Activated T-cell treated with anti-CD3 and anti-CD28 coated beads, Interleukin-2, amount 50 U/mL, for 72 hours (primary cell): ENCODE data around the gene RASAL2. TPM values are rescaled to one million over a fixed set of nuclear protein-coding genes. Genes with fewer than 3 reads are reported as not detected.

ENCODE experiments used
- ATAC-seq, 2 donors: fragments of 150-1000 bp; cut with Tn5 transposase; replicated peaks in 1 of 2; 2 replicates each; pipeline ENCODE4 v1.10.0; 2021; ENCODE audit warnings: moderate library complexity in 2 of 2, mild to moderate bottlenecking in 1 of 2
- DNase-seq, 2 donors: peaks; one replicate each; pipeline ENCODE4 v3.0.0; 2021 to 2022; ENCODE audit warnings: mixed read lengths in 1 of 2
- H3K27ac Mint-ChIP-seq: one replicate; pipeline ENCODE4 v1.8.0; 2022; ENCODE audit warnings: mild to moderate bottlenecking, moderate library complexity, mixed read lengths
- H3K27me3 Mint-ChIP-seq: one replicate; pipeline ENCODE4 v1.8.0; 2022; ENCODE audit warnings: low read depth, mixed read lengths
- H3K36me3 Mint-ChIP-seq, 2 donors: one replicate each; pipeline ENCODE4 v1.8.0; 2022; ENCODE audit warnings: mixed read lengths in 2 of 2, mild to moderate bottlenecking in 1 of 2; ENCODE audit not compliant: insufficient read depth in 2 of 2
- H3K4me1 Mint-ChIP-seq: one replicate; pipeline ENCODE4 v1.8.0; 2022; ENCODE audit warnings: low read depth, mixed read lengths
- H3K4me3 Mint-ChIP-seq, 2 donors: one replicate each; pipeline ENCODE4 v1.8.0; 2022; ENCODE audit warnings: mild to moderate bottlenecking in 2 of 2, mixed read lengths in 2 of 2, moderate library complexity in 2 of 2
- H3K9me3 Mint-ChIP-seq, 2 donors: one replicate each; pipeline ENCODE4 v1.8.0; 2022; ENCODE audit warnings: mixed read lengths in 2 of 2
- total RNA-seq, 2 donors: library from RNA; stranded (reverse); gene quantifications; one replicate each; pipeline ENCODE4 v1.2.3, GENCODE V29; 2022

Gene RASAL2
- under 1 TPM; 0.02 to 0.05 TPM for total RNA-seq

DNA sequence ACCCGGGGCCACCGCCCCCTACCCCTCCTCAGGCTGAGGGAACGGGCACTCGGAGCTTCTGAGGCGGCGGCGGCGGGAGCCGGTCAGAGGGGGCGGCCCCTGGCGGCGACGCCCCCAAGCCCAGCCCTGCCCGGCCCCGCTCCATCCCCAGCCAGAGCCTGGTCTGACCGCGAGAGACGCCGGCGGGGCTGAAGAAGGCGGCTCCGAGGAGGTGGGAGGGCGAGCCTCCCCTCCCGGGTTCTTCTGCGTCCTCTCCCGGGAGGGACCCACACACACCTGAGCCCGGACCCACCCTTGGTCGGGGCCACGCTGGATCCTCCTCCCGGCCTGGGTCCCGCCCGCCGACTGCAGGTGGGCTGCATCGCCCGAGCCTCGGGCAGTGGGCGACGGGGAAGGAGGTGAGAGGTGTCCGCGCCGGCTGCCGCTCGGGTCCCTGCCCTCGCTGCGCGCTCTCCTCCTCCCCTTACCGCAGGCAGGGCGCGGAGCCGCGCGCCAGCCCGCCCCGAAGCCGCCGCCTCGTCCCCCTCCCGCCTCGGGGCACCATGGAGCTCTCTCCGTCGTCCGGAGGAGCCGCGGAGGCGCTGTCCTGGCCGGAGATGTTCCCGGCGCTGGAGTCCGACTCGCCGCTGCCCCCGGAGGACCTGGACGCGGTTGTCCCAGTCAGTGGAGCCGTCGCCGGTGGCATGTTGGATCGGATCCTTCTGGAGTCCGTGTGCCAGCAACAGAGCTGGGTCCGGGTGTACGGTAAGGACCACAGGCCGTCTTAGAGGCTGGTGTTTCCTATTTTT, at the start of gene RASAL2:
RASAL2 (plus strand) TSS at position 154 of the 788 bp plus-strand sequence; CDS start at position 543, 389 bp downstream.
- DNase-seq (peak; percentile 2 to 15), ATAC-seq (peak; percentile 58 to 63)
- peaks cover 68% of the 10 kb centered on the region for H3K27me3 Mint-ChIP-seq
- peak within 1 kb of the TSS; percentile 79 to 87 for H3K4me3 Mint-ChIP-seq
- H3K36me3 Mint-ChIP-seq, result peaks cover 4 to 5% of the 10 kb centered on the region in 2 donors
- H3K9me3 Mint-ChIP-seq, result peaks cover 0 to 2% of the 10 kb centered on the region in 2 donors
- peak within 1 kb of the TSS; percentile 27 for H3K27ac Mint-ChIP-seq
- peaks cover 10% of the 10 kb centered on the region for H3K4me1 Mint-ChIP-seq

DNA sequence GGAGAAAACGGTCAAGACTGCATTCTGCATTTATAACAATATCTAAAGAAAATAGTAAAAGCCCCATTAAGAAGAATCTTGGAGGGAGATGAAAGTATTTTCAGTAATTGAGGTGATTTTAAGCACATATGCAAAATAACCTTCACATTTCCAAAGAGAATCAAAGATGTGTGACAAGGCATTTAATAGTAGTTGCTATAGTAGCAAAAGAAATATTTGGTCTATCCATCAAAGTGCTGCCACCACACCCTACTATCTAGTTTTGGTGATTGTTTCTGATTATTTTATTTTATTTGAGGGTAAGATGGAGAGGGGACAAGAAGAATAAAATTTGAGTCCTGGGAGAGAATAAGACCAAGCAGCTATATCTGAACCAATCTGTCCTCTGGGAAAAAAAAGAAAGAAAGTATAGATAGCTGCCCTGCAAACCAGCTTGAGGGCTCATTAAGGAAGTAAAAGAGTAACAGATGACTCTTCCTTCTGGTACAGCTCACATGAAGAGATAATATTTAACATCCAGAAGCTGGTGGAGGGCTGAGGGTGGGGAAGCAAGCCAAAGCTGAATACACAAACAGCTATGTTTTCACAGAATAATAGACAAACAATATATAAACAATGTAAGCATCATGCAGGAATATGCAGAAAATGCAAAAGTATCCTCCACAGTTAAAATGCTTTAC, 47.2 kb upstream of the RASAL2 start:
- H3K4me3 Mint-ChIP-seq, result no peak overlapping the region
- H3K36me3 Mint-ChIP-seq, result no peaks in the 10 kb centered on the region
- H3K27me3 Mint-ChIP-seq, result no peaks in the 10 kb centered on the region
- no peaks in the 10 kb centered on the region for H3K4me1 Mint-ChIP-seq
- DNase-seq (no peak), ATAC-seq (no peak)
- H3K27ac Mint-ChIP-seq, result no peak overlapping the region
- no peaks in the 10 kb centered on the region for H3K9me3 Mint-ChIP-seq

DNA sequence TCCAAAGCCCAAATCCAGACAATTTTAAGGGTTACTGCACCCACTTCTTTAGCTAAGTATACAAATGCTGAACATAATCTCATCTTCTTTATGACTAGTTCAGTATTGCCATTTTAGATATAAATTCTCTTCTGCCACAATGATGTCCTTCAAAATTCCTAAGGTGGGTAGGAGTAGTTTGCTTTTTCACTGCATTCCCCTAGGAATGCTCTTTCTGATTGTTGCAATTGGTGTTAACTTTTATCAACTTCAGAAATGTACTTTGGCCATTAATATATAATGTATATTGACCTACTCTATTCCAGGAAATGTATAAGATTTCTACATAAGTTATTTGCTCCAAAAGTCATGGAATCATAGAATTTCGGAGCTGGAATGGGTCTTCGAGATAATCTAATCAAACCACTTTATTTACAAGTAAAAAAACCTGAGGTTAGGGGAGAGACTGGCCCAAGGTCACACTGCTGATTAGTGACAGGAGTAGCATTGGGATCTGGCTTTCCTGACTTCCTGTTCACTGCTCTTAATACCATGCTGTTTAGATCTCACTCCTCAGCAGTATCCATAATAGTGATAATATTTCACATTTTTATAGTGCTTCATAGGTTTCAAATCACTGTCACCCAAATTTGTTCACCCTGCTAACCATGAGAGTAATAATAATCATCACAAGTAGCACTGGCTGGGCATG, 46.4 kb upstream of the RASAL2 start:
- Mint-ChIP-seq H3K4me1 (no peaks in the 10 kb centered on the region), H3K27me3 (no peaks in the 10 kb centered on the region), H3K27ac (no peak overlapping the region), H3K4me3 (no peak overlapping the region), H3K9me3 (no peaks in the 10 kb centered on the region), H3K36me3 (no peaks in the 10 kb centered on the region)
- no peak for ATAC-seq
- DNase-seq, result no peak

DNA sequence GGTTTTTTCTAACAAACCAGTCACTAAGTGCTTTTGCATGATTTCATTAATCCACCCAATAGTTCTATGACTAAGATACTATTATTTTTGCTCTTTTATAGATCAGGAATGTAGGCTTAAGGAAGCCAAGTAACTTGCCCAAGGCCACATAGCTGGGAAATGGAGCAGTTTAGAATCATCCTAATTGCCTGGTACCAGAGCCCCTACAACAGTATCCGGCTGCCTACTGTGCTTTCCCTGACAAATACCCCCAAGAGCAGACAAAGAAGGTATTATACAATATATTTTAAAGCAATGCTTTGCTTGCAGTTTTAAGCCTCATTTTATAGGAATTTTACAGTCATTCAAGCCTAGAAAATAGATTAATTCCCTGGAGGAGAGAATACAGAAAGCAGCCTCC, 45.5 kb upstream of the RASAL2 start:
- no peak for ATAC-seq
- no peak for DNase-seq
- Mint-ChIP-seq H3K27me3 (no peaks in the 10 kb centered on the region), H3K4me1 (no peaks in the 10 kb centered on the region), H3K36me3 (no peaks in the 10 kb centered on the region), H3K9me3 (no peaks in the 10 kb centered on the region), H3K4me3 (no peak overlapping the region), H3K27ac (no peak overlapping the region)

DNA sequence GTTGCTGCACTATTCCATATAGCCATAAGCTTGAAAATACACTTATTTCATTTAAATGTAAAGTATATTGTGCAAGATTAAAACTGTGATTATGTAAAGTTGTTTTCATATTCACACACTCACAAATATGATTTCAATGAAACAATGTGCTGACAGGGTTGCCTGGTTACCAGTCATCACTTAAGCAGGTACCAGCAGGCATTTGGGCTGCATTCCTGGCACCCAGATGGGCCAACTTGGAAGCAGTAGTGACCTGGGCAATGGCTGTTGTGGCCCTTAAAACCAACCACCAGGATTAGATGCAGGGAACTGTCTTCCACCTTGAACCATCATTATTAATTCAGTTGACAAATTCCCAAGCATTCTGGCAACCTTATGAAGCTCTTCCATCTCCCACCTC, 45.0 kb upstream of the RASAL2 start:
- Mint-ChIP-seq H3K9me3 (no peaks in the 10 kb centered on the region), H3K27ac (no peak overlapping the region), H3K4me3 (no peak overlapping the region), H3K36me3 (no peaks in the 10 kb centered on the region), H3K27me3 (no peaks in the 10 kb centered on the region), H3K4me1 (no peaks in the 10 kb centered on the region)
- DNase-seq, result no peak
- no peak for ATAC-seq

DNA sequence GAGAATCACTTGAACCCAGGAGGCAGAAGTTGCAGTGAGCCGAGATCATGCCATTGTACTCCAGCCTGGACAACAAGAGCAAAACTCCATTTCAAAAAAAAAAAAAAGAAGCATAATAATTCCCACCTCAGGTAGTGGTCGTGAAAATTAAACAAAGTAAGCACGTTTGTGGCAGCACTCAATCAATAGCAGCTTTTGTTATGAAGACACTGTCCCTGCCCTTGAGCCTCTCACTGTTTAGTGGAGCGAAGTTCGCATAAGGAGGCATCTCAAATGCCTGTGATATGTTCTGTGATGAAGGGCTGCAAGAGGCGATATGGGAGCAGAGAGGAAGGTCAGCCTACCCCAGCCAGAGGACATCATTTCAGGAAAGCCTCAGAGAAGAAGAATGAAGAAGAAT, 43.8 kb upstream of the RASAL2 start:
- peaks cover 0 to 2% of the 10 kb centered on the region in 2 donors for H3K36me3 Mint-ChIP-seq
- ATAC-seq, result no peak
- DNase-seq, result no peak
- no peak overlapping the region for H3K4me3 Mint-ChIP-seq
- no peaks in the 10 kb centered on the region for H3K27me3 Mint-ChIP-seq
- H3K9me3 Mint-ChIP-seq, result no peaks in the 10 kb centered on the region
- no peak overlapping the region for H3K27ac Mint-ChIP-seq
- H3K4me1 Mint-ChIP-seq, result no peaks in the 10 kb centered on the region

DNA sequence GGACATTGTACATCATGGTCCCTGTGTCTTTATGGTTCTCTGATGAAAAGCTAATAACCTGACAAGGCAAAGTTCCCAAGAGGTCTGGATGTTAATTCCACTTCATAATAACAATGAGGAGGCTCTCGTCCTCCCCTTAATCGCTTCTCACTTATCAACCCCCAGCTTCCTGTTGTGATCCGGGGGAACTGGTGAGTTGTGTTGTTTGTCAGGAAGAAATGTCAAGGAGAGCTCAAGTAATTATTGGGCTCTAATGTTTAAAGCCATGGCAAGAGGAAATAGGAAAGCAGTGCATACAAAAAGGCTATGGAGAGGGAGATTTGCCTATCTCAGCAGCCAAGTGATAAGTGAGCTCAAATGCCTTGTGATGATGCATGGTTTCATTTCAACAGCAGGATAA, 42.8 kb upstream of the RASAL2 start:
- Mint-ChIP-seq H3K4me1 (no peaks in the 10 kb centered on the region), H3K27me3 (peaks cover 3% of the 10 kb centered on the region), H3K4me3 (no peak overlapping the region), H3K36me3 (peaks cover 0 to 2% of the 10 kb centered on the region in 2 donors), H3K27ac (no peak overlapping the region), H3K9me3 (no peaks in the 10 kb centered on the region)
- DNase-seq (no peak), ATAC-seq (no peak)

DNA sequence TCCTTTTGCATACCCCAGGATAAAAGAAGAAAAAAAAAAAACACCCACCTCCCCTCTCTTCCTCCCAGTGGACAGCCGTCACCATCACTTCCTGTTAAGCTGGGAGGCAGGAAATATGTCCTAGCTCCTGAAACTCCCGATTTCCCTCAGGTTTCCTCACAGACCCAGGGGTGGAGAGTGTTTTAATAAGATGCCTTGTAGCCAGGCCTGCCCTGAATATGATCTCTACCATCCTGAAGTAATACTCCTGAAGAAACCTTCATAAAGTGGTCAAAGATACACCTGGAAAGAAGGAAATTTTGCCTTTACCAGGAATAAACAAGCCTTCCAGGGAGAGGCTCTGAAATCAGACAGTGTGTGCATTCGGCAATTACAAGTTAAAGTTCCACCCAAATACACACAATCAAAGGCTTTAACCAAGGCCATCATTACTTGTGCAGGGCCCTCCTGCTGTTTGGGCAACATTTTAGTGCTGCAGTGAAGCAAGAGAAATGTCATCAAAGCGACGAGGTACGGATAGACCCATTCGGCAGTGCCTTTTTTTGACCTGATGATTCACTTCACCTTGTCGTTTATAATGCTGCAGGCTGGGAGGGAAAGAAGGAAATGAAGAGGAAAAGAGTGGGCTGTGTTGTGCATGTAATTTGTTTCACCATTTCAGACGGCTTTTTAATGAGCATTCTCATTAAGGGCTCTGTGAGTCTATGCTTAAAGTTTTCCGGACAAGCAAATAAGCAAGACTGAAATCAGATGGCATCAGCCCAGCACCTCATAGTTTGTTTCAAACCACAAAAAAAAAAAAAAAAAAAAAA, 41.0 kb upstream of the RASAL2 start:
- peaks cover 0 to 2% of the 10 kb centered on the region in 2 donors for H3K36me3 Mint-ChIP-seq
- DNase-seq, result no peak
- no peak for ATAC-seq
- no peaks in the 10 kb centered on the region for H3K4me1 Mint-ChIP-seq
- H3K27ac Mint-ChIP-seq, result no peak overlapping the region
- peaks cover 8% of the 10 kb centered on the region for H3K27me3 Mint-ChIP-seq
- no peak overlapping the region for H3K4me3 Mint-ChIP-seq
- no peaks in the 10 kb centered on the region for H3K9me3 Mint-ChIP-seq

DNA sequence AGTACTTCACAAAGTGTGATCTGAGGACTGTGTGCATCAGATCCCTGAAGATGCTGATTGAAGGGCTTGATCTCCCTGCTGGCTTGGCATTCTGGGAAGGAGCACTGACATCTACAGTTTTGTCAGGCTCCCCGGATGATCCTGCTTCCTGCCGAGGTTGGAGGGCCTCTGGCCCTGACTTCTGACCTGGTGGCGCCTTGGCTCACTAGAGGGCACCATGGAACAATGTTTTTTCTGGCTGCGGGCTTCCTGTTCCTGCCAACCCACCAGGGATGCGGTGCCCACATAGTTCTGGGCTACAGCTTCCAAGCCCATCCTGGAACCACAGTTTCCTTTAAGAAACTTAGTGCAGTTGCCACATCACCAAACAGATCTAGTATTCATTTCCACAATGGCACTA, 38.8 kb upstream of the RASAL2 start:
- Mint-ChIP-seq H3K9me3 (peaks cover 2 to 3% of the 10 kb centered on the region in 2 donors), H3K36me3 (peaks cover 0 to 2% of the 10 kb centered on the region in 2 donors), H3K27ac (no peak overlapping the region), H3K4me3 (no peak overlapping the region), H3K4me1 (no peaks in the 10 kb centered on the region), H3K27me3 (peaks cover 8% of the 10 kb centered on the region)
- ATAC-seq (no peak), DNase-seq (no peak)

DNA sequence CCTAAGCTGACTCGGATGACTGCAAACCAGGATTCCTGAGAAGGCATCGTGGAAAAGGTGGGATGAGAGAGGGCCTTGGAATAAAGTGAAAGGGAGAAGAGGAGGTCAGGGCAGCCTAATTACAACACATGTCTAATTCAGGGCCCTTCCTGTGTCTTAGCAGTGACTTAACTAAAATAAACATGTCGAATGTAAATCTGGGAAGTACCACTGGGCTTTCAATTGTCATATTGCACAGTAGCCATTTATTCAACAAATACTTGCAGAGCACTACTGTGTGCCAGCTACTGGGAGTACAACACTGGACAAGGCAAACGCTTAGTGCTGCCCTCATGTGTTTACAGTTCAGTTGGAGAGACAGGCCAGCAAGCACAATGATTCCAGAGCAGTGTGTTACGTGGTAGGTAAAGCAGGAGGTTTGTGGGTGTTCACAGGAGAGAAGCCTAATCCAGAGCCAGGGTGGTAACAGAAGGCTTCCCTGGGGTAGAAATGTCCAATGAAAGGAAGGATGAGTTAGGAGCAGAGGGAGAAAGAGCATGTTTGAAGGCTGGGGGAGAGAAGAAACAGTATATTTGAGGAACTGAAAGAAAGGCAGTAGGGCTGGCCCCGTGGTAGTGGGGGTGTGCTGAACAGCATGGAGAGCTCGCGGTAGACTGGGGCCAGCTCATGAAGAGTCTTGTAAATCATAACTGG, 38.0 kb upstream of the RASAL2 start:
- no peak overlapping the region for H3K4me3 Mint-ChIP-seq
- H3K27ac Mint-ChIP-seq, result no peak overlapping the region
- H3K4me1 Mint-ChIP-seq, result no peaks in the 10 kb centered on the region
- H3K27me3 Mint-ChIP-seq, result peaks cover 8% of the 10 kb centered on the region
- ATAC-seq, result no peak
- H3K9me3 Mint-ChIP-seq, result peaks cover 2 to 3% of the 10 kb centered on the region in 2 donors
- peaks cover 0 to 2% of the 10 kb centered on the region in 2 donors for H3K36me3 Mint-ChIP-seq
- no peak for DNase-seq

DNA sequence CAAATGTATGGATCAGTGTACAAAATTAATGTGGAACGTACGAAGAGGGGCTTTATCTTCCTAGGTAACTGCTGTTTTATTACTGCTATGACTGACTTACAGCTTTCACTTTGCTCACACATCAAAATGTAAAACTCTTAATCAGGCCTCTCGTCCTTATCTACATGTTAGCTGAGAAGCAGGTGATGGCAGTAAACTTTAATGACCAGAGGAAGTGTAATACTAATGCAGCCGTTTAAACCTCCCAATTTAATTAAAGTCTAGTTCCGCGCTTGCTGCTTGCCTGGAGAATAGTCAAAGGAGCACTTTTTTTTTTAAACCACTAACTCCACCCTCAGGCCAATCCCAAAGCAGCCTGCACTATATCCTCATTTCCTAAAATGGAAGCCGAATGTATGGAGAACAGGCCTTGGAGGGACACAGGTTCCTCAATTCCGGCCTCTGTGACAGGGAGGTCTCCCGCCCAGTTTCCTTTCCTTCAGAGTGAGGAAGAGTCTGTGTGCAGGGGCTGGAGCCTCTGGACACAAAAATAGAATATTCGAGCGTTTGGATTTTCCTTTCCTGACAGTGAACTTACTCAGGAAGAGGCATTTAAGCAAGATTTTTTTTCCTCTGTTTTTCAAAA, 36.7 kb upstream of the RASAL2 start:
- DNase-seq (no peak), ATAC-seq (no peak)
- Mint-ChIP-seq H3K9me3 (peaks cover 2 to 3% of the 10 kb centered on the region in 2 donors), H3K4me3 (no peak overlapping the region), H3K27me3 (peaks cover 8% of the 10 kb centered on the region), H3K27ac (no peak overlapping the region), H3K36me3 (peaks cover 0 to 2% of the 10 kb centered on the region in 2 donors), H3K4me1 (no peaks in the 10 kb centered on the region)
